HTERT RPE-1 (cell line): ENCODE results near the gene U2AF2.

Source experiments
- in situ Hi-C: fragments of 300-500 bp; cut with MboI; formaldehyde crosslinking; loops from 4 replicates; pipeline ENCODE4 v1.14.3; 2020; ENCODE audit warnings: low sequenced_read_pairs

U2AF2 gene

DNA sequence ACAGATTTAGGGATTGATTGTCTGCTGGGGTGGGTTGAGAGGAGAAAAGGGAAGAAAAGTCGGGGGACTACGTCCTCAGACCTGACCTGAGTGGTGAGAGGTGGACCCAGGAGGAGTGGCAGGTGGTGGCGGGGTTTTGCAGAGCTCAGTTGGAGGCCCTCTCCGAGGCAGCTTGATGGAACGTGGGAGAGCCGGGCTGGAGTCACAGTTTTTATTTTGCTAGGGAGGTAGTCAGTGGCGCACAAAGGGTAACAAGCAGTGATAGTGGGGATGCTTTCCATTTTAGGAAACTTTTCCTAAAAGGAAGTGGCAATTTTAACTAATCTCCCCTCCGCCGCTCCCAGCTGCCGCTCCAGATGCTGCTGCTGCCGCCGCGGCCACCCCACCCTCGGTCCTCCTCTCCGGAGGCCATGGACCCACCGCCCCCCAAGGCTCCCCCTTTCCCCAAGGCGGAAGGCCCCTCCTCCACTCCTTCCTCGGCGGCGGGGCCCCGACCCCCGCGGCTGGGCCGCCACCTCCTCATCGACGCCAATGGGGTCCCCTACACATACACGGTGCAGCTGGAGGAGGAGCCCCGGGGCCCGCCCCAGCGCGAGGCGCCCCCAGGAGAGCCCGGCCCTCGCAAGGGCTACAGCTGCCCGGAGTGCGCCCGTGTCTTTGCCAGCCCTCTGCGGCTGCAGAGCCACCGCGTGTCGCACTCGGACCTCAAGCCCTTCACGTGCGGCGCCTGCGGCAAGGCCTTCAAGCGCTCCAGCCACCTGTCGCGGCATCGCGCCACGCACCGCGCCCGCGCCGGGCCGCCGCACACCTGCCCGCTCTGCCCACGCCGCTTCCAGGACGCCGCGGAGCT lies 12.5 kb upstream of the U2AF2 start:
- in situ Hi-C loops = no loop called here

- in situ Hi-C loops = no loop called here
These were observed 11.6 kb upstream of the U2AF2 start, which contains the start of gene ZNF581 for GRCh38 chr19:55643003-55643886. Gene ZNF581, plus strand, starts transcription at chr19:55643649. Its CDS starts 923 bp downstream, at chr19:55644572.

DNA sequence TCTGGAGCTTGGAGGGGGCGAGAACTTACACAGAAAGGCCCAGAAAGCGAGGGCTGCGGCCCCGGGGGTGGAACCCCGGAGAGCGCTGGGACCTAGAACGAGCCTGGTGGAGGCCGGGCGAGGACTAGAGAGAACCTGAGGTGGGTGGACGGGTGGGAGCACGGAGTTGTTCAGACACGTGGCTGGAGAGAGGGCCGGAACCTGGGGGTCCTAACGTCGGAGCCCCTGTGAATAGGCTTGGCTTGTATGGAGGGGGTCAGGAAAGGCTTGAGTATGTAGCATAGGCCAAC lies 11.0 kb upstream of the U2AF2 start:
- in situ Hi-C loops = no loop called here

DNA sequence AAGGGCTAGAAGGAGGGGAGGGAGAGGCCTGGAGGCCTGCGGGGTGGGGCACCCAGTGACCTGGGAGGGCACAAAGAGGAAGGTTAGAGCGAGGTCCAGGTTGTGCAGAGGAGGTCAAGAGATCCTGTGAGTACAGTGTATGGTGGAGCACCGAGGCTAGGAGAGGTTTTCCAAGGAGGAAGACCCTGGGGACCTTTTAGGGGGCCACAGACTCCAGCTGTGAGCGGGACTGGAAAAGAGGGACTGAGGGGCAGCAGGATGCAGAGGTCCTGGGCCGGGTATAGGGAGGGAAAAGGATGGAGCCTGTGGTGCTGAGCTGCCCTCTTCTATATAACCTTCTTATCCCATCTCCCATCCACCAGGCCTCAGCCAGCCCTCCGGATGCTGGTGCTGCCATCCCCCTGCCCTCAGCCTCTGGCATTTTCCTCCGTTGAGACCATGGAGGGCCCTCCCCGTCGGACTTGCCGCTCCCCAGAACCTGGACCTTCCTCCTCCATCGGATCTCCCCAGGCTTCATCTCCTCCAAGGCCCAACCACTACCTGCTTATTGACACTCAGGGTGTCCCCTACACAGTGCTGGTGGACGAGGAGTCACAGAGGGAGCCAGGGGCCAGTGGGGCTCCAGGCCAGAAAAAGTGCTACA lies 10.5 kb upstream of the U2AF2 start:
- in situ Hi-C loops = no loop called here

GRCh38 chr19:55644842-55645511 lies 9.9 kb upstream of the U2AF2 start:
- in situ Hi-C loops = no loop called here

DNA sequence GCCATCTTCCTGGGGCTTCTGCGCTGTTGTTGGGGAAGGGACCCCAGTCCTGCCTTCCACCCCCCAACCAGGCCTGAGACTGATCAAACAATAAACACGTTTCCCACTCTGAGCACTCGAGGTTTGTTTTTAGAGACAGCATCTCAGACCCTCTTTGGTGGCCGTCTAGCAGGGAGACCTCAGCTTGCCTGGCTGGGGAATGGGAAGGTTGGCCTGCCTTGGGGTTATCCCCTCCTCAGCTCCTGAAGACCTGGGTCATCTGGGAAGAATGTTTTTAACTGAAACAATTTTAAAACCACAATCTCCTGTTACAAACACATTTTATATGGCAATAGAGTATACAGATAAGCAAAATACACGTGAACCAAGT lies 9.3 kb upstream of the U2AF2 start:
- in situ Hi-C loops = no loop called here

DNA sequence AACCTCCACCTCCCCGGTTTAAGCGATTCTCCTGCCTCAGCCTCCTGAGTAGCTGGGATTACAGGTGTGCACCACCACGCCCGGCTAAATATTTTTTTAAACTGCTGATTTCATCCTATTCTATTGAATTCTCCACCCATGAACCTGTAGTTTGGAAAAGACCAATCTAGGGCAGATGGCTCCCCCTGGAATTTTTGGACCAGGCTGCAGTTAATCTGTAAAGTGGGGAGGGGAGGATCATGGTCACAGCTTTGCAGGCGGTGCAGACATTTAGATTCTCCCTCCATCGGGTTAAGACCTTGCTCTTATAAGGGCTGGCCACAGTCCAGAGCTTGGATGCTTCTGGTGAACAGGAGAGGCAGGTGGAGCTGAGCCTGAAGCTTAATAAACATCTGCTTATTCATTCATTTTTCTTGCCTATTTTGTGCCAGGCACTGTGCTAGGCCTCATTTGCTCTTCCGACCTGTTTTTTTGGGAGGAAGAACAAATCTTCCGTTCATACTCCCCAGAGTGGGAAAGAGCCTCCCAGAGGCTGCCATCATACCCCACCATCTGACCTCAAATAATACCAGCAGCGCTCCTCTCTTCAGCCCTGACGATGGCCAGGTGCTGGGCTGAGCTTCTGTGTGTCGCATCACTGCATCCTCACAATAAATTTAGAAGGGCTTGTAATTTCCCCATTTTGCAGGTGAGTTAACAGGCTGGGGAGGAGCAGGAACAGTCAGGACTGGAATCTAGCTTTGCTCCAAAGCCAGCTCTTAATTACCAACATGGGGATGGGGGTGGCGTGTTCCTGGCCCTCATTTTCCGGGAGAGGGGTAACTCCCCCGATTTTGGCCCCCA lies 7.7 kb upstream of the U2AF2 start:
- in situ Hi-C loops = no loop called here

- in situ Hi-C loops = no loop called here
These were observed 6.9 kb upstream of the U2AF2 start, which contains the start of gene CCDC106 for GRCh38 chr19:55647732-55648584. Gene CCDC106, plus strand, starts transcription at chr19:55648212. Its CDS starts 835 bp downstream, at chr19:55649047.

DNA sequence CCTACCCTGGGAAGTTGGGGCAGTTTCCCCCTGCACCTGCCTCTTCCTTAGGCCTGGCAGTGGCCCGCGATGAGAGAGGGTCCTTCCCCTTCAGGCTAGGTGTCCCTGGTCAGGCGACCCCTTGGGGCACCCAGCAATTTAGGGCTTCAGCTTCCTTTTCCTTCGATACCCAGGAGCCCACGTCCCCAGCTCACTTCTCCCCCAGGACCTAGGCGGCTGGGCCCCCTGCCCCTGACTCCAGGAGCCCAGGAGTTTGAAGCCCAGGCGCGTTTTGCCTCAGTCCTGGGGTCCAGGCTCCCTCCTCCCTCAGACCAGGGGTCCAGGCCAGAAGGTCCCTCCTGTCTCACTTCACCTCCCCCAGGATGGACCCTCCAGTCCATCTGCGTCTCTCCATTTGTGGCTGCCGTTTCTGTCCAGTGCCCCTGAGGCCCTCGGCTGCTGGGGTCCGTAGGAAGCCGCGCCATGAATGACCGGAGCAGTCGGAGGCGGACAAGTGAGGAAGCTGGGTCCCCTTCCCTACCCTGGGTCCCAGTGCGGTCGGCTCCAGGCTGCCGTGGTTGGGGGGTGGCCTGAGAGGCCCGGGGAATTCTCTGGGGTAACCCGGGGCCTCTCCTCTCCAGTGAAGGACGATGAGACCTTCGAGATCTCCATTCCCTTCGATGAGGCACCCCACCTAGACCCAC lies 6.1 kb upstream of the U2AF2 start:
- in situ Hi-C loops = no loop called here

DNA sequence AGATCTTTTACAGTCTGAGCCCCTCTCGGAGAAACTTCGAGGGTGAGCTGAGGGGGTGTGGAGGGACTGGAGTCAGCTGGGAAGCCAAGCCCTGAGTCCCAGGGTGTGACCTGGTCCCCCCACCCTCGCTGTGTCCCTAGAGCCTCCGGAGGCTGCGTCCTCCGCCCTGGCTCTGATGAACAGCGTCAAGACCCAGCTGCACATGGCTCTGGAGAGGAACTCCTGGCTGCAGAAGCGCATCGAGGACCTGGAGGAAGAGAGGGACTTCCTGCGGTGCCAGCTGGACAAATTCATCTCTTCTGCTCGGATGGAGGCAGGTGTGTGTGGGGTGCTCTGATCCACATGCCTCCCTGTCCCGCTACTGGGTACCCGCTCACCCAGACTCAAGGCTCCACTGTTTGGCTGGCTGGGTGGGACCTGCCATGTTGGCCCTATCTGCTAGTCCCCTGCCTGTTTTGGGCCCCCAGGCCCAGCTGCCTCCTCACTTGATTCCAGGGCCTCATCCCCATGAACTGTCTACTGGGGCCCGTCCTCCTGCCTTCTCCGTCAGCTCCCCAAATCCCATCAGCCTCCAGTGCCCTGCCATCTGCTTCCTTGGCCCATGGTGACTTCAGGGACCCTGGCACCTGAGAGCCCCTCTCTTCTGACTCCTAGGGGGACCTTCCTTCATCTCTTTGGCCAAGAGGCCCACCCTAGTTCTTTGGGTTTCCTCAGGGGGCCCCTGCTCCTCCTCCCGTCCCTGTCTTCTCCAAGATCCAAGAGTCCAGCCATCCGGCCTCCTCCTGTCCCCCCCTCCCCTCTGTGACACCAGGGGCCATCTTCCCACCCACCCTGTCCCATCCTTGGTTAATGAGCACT lies 5.3 kb upstream of the U2AF2 start:
- in situ Hi-C loops = no loop called here

- in situ Hi-C loops = no loop called here
These were observed 4.7 kb upstream of the U2AF2 start for GRCh38 chr19:55650126-55650557.

DNA sequence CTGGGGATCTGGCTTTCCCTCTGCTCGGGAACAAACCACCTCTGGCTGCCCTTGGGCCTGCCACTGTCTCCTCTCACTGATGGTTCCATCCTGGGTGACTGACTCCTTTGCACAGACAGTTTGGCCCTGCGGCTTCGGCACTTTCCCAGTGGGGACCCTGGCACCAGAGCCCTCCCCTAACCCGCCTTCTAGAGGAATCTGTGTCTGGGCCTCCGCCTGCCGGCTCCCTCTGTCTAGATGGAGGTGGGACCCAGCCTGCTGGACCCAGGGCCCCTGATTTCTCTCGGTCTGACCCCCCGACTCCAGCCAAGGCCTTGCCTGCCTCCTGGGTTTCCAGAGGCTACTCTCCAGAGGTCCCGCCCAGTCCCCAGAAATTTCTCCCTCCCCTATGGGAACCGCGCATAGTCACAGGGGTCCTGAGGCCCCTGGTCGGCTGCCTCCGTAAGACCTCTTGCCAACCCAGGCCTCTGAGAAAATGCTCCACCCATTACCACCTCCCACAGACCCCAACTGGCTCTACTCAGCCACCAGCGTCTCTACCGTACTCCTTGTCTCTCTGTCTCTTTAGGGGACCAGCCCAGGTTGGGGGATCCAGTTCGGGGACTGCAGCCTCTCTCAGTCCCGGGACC lies 4.1 kb upstream of the U2AF2 start:
- in situ Hi-C loops = no loop called here

- in situ Hi-C loops = no loop called here
These were observed 3.6 kb upstream of the U2AF2 start for GRCh38 chr19:55651236-55651635.

DNA sequence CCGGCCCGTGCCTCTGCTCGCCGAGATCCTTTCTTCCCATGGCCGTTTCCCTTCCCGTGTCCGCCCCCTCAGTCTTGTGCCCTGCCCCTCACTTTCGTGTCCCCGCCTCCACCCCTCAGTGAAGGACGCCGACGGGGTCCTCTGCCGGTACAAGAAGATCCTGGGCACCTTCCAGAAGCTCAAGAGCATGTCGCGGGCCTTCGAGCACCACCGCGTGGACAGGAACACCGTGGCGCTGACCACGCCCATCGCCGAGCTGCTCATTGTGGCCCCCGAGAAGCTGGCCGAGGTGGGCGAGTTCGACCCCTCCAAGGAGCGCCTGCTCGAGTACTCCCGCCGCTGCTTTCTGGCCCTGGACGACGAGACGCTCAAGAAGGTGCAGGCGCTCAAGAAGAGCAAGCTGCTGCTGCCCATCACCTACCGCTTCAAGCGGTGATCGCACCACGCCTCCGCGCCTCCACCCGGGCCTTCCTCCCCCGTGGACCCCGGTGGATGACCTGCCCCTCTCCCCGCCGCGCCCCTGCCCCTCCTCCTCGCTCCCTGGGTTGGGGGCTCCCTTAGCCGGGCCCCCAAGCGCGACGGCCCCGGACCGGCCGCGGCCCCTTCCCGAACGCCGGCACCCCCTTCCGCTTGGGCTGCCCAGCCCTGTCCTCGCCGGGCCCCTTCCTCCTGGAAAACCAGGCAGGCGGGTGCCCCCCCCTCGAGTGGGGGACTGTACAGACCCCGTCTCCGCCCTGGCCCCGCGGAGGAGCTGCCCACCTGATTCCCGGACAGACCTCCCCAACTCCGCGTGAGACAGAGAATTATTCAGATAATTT lies 2.3 kb upstream of the U2AF2 start:
- in situ Hi-C loops = no loop called here

GRCh38 chr19:55653651-55654322 lies 1.0 kb upstream of the U2AF2 start:
- in situ Hi-C loops = no loop called here
